ENCODE measurements around the gene BLTP3B. TPM values are rescaled to one million over a fixed set of nuclear protein-coding genes. Genes with fewer than 3 reads are reported as not detected.
"Not testable (repeated sequence)": the region's sequence is repeated elsewhere in the genome, so short reads cannot be mapped to it uniquely, and the experiment has no call there.

The BLTP3B gene
- total RNA-seq, 2 donors from 2014 or later, result 20.2 to 23.8 TPM

DNA sequence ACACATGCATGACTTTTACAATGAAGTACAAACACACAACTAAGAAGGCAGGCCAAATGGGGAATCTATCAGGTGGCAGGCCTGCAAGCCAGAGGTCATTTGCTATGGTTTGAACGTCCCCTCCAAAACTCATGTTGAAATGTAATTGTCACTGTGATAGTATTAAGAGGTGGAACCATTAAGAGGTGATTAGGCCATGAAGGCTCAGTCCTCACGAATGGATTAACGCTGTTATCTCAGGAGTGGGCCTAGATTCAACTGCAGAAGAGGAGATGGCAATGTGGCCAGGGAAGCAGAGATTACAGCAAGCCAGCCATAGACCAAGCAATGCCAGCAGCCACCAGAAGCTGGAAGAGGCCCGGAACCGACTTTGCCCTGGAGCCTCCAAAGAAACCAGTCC, 44.4 kb upstream of the BLTP3B start:
- Histone ChIP-seq H3K36me3 (no peaks in the 10 kb centered on the region), H3K4me3 (no peak overlapping the region), H3K27me3 (no peaks in the 10 kb centered on the region), H3K27ac (no peak overlapping the region), H3K9me3 (no peaks in the 10 kb centered on the region), H3K9ac (ENCODE audit: low read depth in 2 of 2, low read length in 2 of 2) (no peak overlapping the region), H3K4me1 (no peaks in the 10 kb centered on the region)
- TF ChIP-seq, protein P1, sequence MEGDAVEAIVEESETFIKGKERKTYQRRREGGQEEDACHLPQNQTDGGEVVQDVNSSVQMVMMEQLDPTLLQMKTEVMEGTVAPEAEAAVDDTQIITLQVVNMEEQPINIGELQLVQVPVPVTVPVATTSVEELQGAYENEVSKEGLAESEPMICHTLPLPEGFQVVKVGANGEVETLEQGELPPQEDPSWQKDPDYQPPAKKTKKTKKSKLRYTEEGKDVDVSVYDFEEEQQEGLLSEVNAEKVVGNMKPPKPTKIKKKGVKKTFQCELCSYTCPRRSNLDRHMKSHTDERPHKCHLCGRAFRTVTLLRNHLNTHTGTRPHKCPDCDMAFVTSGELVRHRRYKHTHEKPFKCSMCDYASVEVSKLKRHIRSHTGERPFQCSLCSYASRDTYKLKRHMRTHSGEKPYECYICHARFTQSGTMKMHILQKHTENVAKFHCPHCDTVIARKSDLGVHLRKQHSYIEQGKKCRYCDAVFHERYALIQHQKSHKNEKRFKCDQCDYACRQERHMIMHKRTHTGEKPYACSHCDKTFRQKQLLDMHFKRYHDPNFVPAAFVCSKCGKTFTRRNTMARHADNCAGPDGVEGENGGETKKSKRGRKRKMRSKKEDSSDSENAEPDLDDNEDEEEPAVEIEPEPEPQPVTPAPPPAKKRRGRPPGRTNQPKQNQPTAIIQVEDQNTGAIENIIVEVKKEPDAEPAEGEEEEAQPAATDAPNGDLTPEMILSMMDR (IDR thresholded peaks at IDR 0.05), result no peak
- intact Hi-C loops (cut with DNase I), result no loop called here
- no peak for DNase-seq

DNA sequence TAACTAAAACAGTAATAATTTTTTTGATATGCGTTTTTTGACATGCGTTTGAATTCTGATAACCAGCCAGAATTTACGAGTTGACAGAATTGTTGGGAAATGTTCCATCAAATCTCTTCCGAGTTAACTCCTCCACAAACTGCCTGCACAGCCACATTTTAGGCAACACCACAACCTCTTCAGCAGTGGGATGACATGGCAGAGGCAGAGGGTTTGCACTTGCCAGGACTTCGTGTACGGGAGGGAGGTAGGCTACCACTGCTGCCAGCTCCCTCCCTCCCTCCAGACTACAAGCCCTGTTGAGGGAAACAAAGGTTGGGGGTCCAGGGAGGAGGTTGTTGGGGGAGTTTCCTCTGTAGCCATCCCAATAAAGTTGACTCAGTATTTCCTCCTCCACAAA, 43.4 kb upstream of the BLTP3B start:
- DNase-seq, result no peak
- H3K27me3 ChIP-seq, result no peaks in the 10 kb centered on the region
- no peaks in the 10 kb centered on the region for H3K9me3 ChIP-seq
- H3K4me3 ChIP-seq, result no peak overlapping the region
- H3K4me1 ChIP-seq, result no peaks in the 10 kb centered on the region
- TF ChIP-seq, protein P1 (IDR thresholded peaks at IDR 0.05), result no peak
- H3K36me3 ChIP-seq, result no peaks in the 10 kb centered on the region
- no peak overlapping the region for H3K27ac ChIP-seq
- intact Hi-C loops (cut with DNase I), result no loop called here
- H3K9ac ChIP-seq (ENCODE audit: low read depth in 2 of 2, low read length in 2 of 2), result no peak overlapping the region

DNA sequence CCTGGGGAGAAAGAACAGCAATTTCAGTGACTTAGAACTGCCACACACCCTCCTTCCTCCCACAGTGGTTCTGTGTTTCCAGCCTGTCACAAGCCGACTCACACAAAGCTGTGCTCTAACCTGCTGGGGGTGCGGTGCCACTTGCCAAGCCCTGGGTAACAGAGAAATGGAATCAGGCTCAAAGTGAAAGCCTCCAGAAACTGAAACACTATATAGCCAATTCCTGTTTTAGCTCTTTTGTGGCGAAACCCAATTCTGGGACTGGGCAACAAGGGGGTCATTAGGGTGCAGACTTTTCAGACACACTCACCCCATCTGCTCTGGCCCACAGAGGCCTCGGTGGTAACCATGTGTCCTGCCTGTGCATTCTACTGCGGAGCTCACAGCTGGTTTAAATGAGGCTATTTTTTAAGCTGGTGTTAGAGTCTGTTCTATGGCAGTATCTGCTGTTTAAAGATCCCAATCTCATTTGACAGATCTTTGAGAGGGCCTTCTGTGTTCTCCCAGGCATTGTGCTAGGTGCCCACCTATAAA, 42.8 kb upstream of the BLTP3B start:
- DNase-seq, result no peak
- intact Hi-C loops (cut with DNase I), result no loop called here
- Histone ChIP-seq H3K27ac (no peak overlapping the region), H3K4me1 (no peaks in the 10 kb centered on the region), H3K36me3 (no peaks in the 10 kb centered on the region), H3K9ac (ENCODE audit: low read depth in 2 of 2, low read length in 2 of 2) (no peak overlapping the region), H3K9me3 (no peaks in the 10 kb centered on the region), H3K27me3 (no peaks in the 10 kb centered on the region), H3K4me3 (no peak overlapping the region)
- TF ChIP-seq, protein P1 (IDR thresholded peaks at IDR 0.05), result no peak

GRCh38 chr12:100184549-100185145, 42.0 kb upstream of the BLTP3B start:
- DNase-seq, result no peak
- Histone ChIP-seq H3K4me3 (no peak overlapping the region), H3K9me3 (no peaks in the 10 kb centered on the region), H3K27ac (no peak overlapping the region), H3K9ac (ENCODE audit: low read depth in 2 of 2, low read length in 2 of 2) (no peak overlapping the region), H3K36me3 (no peaks in the 10 kb centered on the region), H3K4me1 (no peaks in the 10 kb centered on the region), H3K27me3 (no peaks in the 10 kb centered on the region)
- TF ChIP-seq, protein P1 (IDR thresholded peaks at IDR 0.05), result no peak
- intact Hi-C loops (cut with DNase I), result no loop called here

- no peaks in the 10 kb centered on the region for H3K27me3 ChIP-seq
- TF ChIP-seq, protein P1 (IDR thresholded peaks at IDR 0.05), result no peak
- H3K4me3 ChIP-seq, result no peak overlapping the region
- H3K4me1 ChIP-seq, result no peaks in the 10 kb centered on the region
- H3K9me3 ChIP-seq, result no peaks in the 10 kb centered on the region
- no peak overlapping the region for H3K27ac ChIP-seq
- no peak for DNase-seq
- no peaks in the 10 kb centered on the region for H3K36me3 ChIP-seq
- H3K9ac ChIP-seq (ENCODE audit: low read depth in 2 of 2, low read length in 2 of 2), result no peak overlapping the region
- intact Hi-C loops (cut with DNase I), result no loop called here
Measured at GRCh38 chr12:100179252-100179651, 36.6 kb upstream of the BLTP3B start.

DNA sequence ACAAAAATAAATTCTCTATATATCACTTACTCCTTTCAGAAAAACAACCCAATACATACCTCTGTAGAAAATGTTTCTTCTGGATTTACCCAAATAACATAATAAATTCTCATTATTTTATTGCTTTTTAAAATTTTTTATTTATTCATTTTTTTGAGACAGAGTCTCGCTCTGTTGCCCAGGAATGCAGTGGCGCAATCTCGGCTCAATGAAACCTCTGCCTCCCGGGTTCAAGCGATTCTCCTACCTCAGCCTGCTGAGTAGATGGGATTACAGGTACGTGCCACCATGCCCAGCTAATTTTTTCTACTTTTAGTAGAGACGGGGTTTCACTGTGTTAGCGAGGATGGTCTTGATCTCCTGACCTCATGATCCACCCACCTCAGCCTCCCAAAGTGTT, 33.8 kb upstream of the BLTP3B start:
- H3K4me3 ChIP-seq; H3K27me3 ChIP-seq; intact Hi-C loops (cut with DNase I); H3K36me3 ChIP-seq; DNase-seq; H3K27ac ChIP-seq; H3K9me3 ChIP-seq; H3K9ac ChIP-seq (ENCODE audit: low read depth in 2 of 2, low read length in 2 of 2); H3K4me1 ChIP-seq: not testable (repeated sequence)

Measured in colonic mucosa (tissue), 4 donors.